GM12878 (cell line): ENCODE results near the gene PHF1. TPM values are rescaled to one million over a fixed set of nuclear protein-coding genes. Genes with fewer than 3 reads are reported as not detected.
"Not testable (repeated sequence)": the region's sequence is repeated elsewhere in the genome, so short reads cannot be mapped to it uniquely, and the experiment has no call there.

Experiments used
- ATAC-seq: fragments of 200-7000 bp; cut with Tn5 transposase; 3 replicates; pipeline ENCODE4 v1.9.1; 2020; ENCODE audit warnings: mild to moderate bottlenecking, moderate library complexity
- BruUV-seq: library from RNA; stranded (reverse); fragments of 400-500 nt; replicated peaks from 2 replicates; lab custom pipeline; 2021; lab: Mats Ljungman, UMichigan
- CTCF ChIA-PET: fragments of 300-600 bp; sonication (Branson Sonifier 250); formaldehyde crosslinking; extraction: SDS; loops from one replicate; lab custom pipeline; 2021; ENCODE audit warnings: inconsistent platforms; lab: Yijun Ruan, JAX
- POLR2A ChIA-PET: fragments of 350-600 bp; formaldehyde crosslinking; extraction: SDS; loops from one replicate; lab custom pipeline; 2021; ENCODE audit warnings: inconsistent platforms; lab: Charles Lee
- RAD21 ChIA-PET: fragments of 300-600 bp; sonication (Branson Sonifier 250); formaldehyde crosslinking; loops from one replicate; lab custom pipeline; 2023; ENCODE audit warnings: antibody characterized with exemption; ENCODE audit not compliant: unreplicated experiment; lab: Charles Lee
- SMC1A ChIA-PET: fragments of 300-600 bp; sonication (Branson Sonifier 250); formaldehyde crosslinking; loops from one replicate; lab custom pipeline; 2023; ENCODE audit not compliant: unreplicated experiment, uncharacterized antibody; lab: Charles Lee
- DNase-seq: peaks from one replicate; pipeline ENCODE4 v3.0.0-alpha.2; 2011; ENCODE audit warnings: low read depth, low spot score
- FAIRE-seq: peaks from 3 replicates; lab custom pipeline; 2011; peaks lifted over from hg19 to GRCh38; lab: Jason Lieb, UNC
- H2AFZ ChIP-seq: 2 replicates; pipeline ENCODE4 v1.6.0; 2011; ENCODE audit warnings: low read depth, low read length, control low read depth; ENCODE audit not compliant: control insufficient read depth
- H3K27ac ChIP-seq: 2 replicates; pipeline ENCODE4 v1.5.1; 2011; ENCODE audit warnings: control low read depth; ENCODE audit not compliant: control insufficient read depth, insufficient read depth
- H3K27me3 ChIP-seq, 2 experiments: replicated peaks in 1 of 2; 2 replicates each; pipeline versions ENCODE4 v1.6.0 to v1.6.1; 2011; ENCODE audit warnings: low read length in 1 of 2; ENCODE audit not compliant: control insufficient read depth in 2 of 2, insufficient read depth in 2 of 2
- H3K36me3 ChIP-seq, 2 experiments: 2 replicates each; pipeline ENCODE4 v1.5.1; 2011; ENCODE audit warnings: low read length in 1 of 2; ENCODE audit not compliant: control insufficient read depth in 2 of 2, insufficient read depth in 2 of 2
- H3K4me1 ChIP-seq: 2 replicates; pipeline ENCODE4 v1.6.1; 2011; ENCODE audit warnings: mild to moderate bottlenecking, low read length, moderate library complexity, mixed read lengths; ENCODE audit not compliant: control insufficient read depth, insufficient read depth
- H3K4me2 ChIP-seq: 2 replicates; pipeline ENCODE4 v1.6.0; 2011; ENCODE audit warnings: control low read depth; ENCODE audit not compliant: control insufficient read depth, insufficient read depth
- H3K4me3 ChIP-seq: fragments of 200-600 bp; sonication (generic); 2 replicates; pipeline ENCODE4 v1.5.1; 2016
- H3K79me2 ChIP-seq: 2 replicates; pipeline ENCODE4 v1.6.0; 2011; ENCODE audit warnings: low read length; ENCODE audit not compliant: control insufficient read depth, insufficient read depth
- H3K9ac ChIP-seq: 2 replicates; pipeline ENCODE4 v1.8.0; 2011; ENCODE audit warnings: low read length, control low read depth, mixed read lengths; ENCODE audit not compliant: control insufficient read depth, insufficient read depth
- H3K9me3 ChIP-seq: replicated peaks from 3 replicates; pipeline ENCODE4 v1.5.1; 2011; ENCODE audit warnings: mild to moderate bottlenecking, low read length; ENCODE audit not compliant: control insufficient read depth, insufficient read depth
- H4K20me1 ChIP-seq: 2 replicates; pipeline ENCODE4 v1.6.0; 2011; ENCODE audit not compliant: control insufficient read depth, insufficient read depth
- ASH2L ChIP-seq: fragments of 300-600, 200-600 bp; sonication (generic); IDR thresholded peaks from 2 replicates; pipeline ENCODE4 v1.6.1; 2017; ENCODE audit warnings: low read depth, mild to moderate bottlenecking, borderline replicate concordance
- BCLAF1 ChIP-seq: fragments of 450-650 bp; IDR thresholded peaks from 2 replicates; pipeline ENCODE4 v1.6.1; 2017; ENCODE audit warnings: antibody characterized with exemption, mild to moderate bottlenecking, moderate library complexity
- EGR1 ChIP-seq, 2 experiments: IDR thresholded peaks; 1 replicate in 1 of 2; 2 replicates in 1 of 2; pipeline ENCODE4 v1.6.1; 2011 to 2012; ENCODE audit warnings: low read depth in 2 of 2, low read length in 2 of 2, borderline replicate concordance in 1 of 2, mild to moderate bottlenecking in 1 of 2, moderate library complexity in 1 of 2
- GABPA ChIP-seq: IDR thresholded peaks from 2 replicates; pipeline ENCODE4 v1.6.1; 2014; ENCODE audit warnings: antibody characterized with exemption, low read depth, mild to moderate bottlenecking, inconsistent platforms
- KDM1A ChIP-seq: fragments of 200-600 bp; sonication (generic); IDR thresholded peaks from 2 replicates; pipeline ENCODE4 v1.6.1; 2016; ENCODE audit warnings: borderline replicate concordance
- POLR2A ChIP-seq: IDR thresholded peaks from 2 replicates; pipeline ENCODE4 v1.6.1; 2011; ENCODE audit warnings: low read depth, mild to moderate bottlenecking, low read length
- SRF ChIP-seq, 2 experiments: IDR thresholded peaks; 2 replicates each; pipeline ENCODE4 v1.6.1; 2011; ENCODE audit warnings: low read depth in 2 of 2, low read length in 2 of 2, mild to moderate bottlenecking in 1 of 2, moderate library complexity in 1 of 2
- ZBTB40 ChIP-seq: fragments of 450-650 bp; IDR thresholded peaks from 2 replicates; pipeline ENCODE4 v1.6.1; 2016; ENCODE audit warnings: mild to moderate bottlenecking, moderate library complexity, borderline replicate concordance
- WGBS: methylation state at CpG from one replicate; pipeline ENCODE4 v1.1.6; 2016; ENCODE audit warnings: low lambda C conversion rate; ENCODE audit not compliant: insufficient replicate concordance, insufficient coverage; ENCODE audit errors: missing lambda C conversion rate; 5-methylcytosine and 5-hydroxymethylcytosine counted together
- in situ Hi-C: fragments of 300-500 bp; cut with MboI; formaldehyde crosslinking; loops from 9 replicates; pipeline ENCODE4 v1.14.3; 2018; ENCODE audit warnings: mixed read lengths
- intact Hi-C: fragments of 100-400 bp; cut with micrococcal nuclease; formaldehyde crosslinking; loops from one replicate; pipeline ENCODE4 v1.14.2; 2022; ENCODE audit not compliant: unreplicated experiment
- polyA plus RNA-seq, 11 experiments: library from polyadenylated mRNA; depleted of rRNA in 4 of 11; unstranded in 6 of 11; stranded (reverse) in 5 of 11; fragments of >200 nt; fragmentation: Nextera tagmentation in 4 of 11; fragmentation: Illumina TruSeq in 1 of 11; extraction: Ambion mirVana in 4 of 11; extraction: Trizol in 1 of 11; gene quantifications; 1 replicate in 1 of 11; 2 replicates in 10 of 11; pipeline versions ENCODE4 v1.2.1 to v1.2.3, GENCODE V29; 2011 to 2016; ENCODE audit warnings: inconsistent platforms in 2 of 11, missing spikeins in 2 of 11, low read depth in 1 of 11
- total RNA-seq, 4 experiments: library from RNA; depleted of rRNA in 3 of 4; stranded (reverse); fragments of >200 nt in 3 of 4; fragmentation: Illumina TruSeq in 1 of 4; extraction: Trizol in 1 of 4; gene quantifications; 2 replicates each; pipeline versions ENCODE4 v1.2.1 to v1.2.3, GENCODE V29; 2013 to 2021

PHF1 gene
- total and polyA plus RNA-seq, 10 of the 15 experiments (the other 5 are each of a cell fraction or from before 2014, with no cell fraction given), result 1.3 to 17.8 (median 6.2) TPM

GRCh38 chr6:33377171-33377570 lies 33.6 kb upstream of the PHF1 start:
- CTCF ChIA-PET, result no interaction called here
- in situ Hi-C loops (no loop called here), intact Hi-C loops (no loop called here)
- Histone ChIP-seq H4K20me1 (no peaks in the 10 kb centered on the region), H3K36me3 (no peaks in the 10 kb centered on the region), H2AFZ (no peak overlapping the region), H3K4me1 (no peaks in the 10 kb centered on the region), H3K4me2 (no peak overlapping the region), H3K79me2 (no peaks in the 10 kb centered on the region), H3K9me3 (no peaks in the 10 kb centered on the region), H3K27ac (no peak overlapping the region), H3K4me3 (no peak overlapping the region), H3K9ac (no peak overlapping the region), H3K27me3 (no peaks in the 10 kb centered on the region)
- 99% methylated on average over 4 of the region's 4 CpGs for WGBS
- FAIRE-seq (no peak), DNase-seq (no peak), ATAC-seq (no peak)
- POLR2A ChIA-PET, result no interaction called here
- TF ChIP-seq SRF (IDR thresholded peaks at IDR 0.05; ENCODE audit: low read depth in 2 of 2, low read length in 2 of 2) (no peak), KDM1A (no peak), GABPA (no peak), ZBTB40 (no peak), EGR1 (IDR thresholded peaks at IDR 0.05; ENCODE audit: borderline replicate concordance in 1 of 2, low read depth in 2 of 2, low read length in 2 of 2) (no peak), POLR2A (no peak), BCLAF1 (no peak), ASH2L (no peak)
- SMC1A ChIA-PET, result no interaction called here
- BruUV-seq, result no TSS peak
- RAD21 ChIA-PET, result no interaction called here

- H3K4me2 ChIP-seq, ATAC-seq, FAIRE-seq, in situ Hi-C loops, H3K36me3 ChIP-seq, RAD21 ChIA-PET, intact Hi-C loops, SMC1A ChIA-PET, H3K27me3 ChIP-seq, H2AFZ ChIP-seq, H3K4me3 ChIP-seq, DNase-seq, H3K79me2 ChIP-seq, POLR2A ChIA-PET, BruUV-seq, H3K9me3 ChIP-seq, H3K4me1 ChIP-seq, H4K20me1 ChIP-seq, H3K27ac ChIP-seq, H3K9ac ChIP-seq: not testable (repeated sequence)
- CTCF ChIA-PET, result interaction anchor here (0.7 to 0.8 kb wide), 2 partner anchors 66 to 560 kb away, joined by 3 read pairs; no protein-coding TSS in a partner anchor
- WGBS, result 80% methylated on average over 9 of the region's 10 CpGs
These were observed 31.6 kb upstream of the PHF1 start for GRCh38 chr6:33379184-33379583.
